Left ventricle myocardium inferior (tissue), 1 donor: ENCODE measurements around the gene INO80B. TPM values are rescaled to one million over a fixed set of nuclear protein-coding genes. Genes with fewer than 3 reads are reported as not detected.

Source experiments
- DNase-seq: peaks from one replicate; pipeline ENCODE4 v3.0.0-alpha.2; 2020
- H3K27ac ChIP-seq: fragments of 200-600 bp; replicated peaks from 2 replicates; pipeline ENCODE4 v1.8.0; 2021
- H3K27me3 ChIP-seq: fragments of 200-600 bp; 2 replicates; pipeline ENCODE4 v1.8.0; 2021; ENCODE audit warnings: low read depth
- H3K36me3 ChIP-seq: fragments of 200-600 bp; 2 replicates; pipeline ENCODE4 v1.8.0; 2021
- H3K4me1 ChIP-seq: fragments of 200-600 bp; 2 replicates; pipeline ENCODE4 v1.8.0; 2021
- H3K4me3 ChIP-seq: fragments of 200-600 bp; 2 replicates; pipeline ENCODE4 v1.8.0; 2021; ENCODE audit warnings: mild to moderate bottlenecking, moderate library complexity
- H3K9me3 ChIP-seq: fragments of 200-600 bp; replicated peaks from 2 replicates; pipeline ENCODE4 v1.8.0; 2021
- intact Hi-C: fragments of 100-400 bp; cut with micrococcal nuclease; formaldehyde crosslinking; loops from one replicate; pipeline ENCODE4 v1.11.0; 2022
- total RNA-seq: library from RNA; stranded (reverse); fragmentation: NEBNext Ultra II Directional; extraction: Animal tissue kit (Norgen Biotek cat#: 25700); gene quantifications from one replicate; pipeline ENCODE4 v1.2.1, GENCODE V29; 2021
- TF ChIP-seq, protein P1 (sequence below): fragments of 200-600 bp; IDR thresholded peaks from 2 replicates; pipeline ENCODE4 v1.8.0; 2021; ENCODE audit warnings: antibody characterized with exemption, mild to moderate bottlenecking, borderline replicate concordance
- donor health status: DM: no; HTN: yes; CAD: no; lungs with severe emphysema.

INO80B gene
- total RNA-seq, 1 donor from 2014 or later, result 19.3 TPM

GRCh38 chr2:74423231-74424095 lies 31.4 kb upstream of the INO80B start:
- H3K36me3 ChIP-seq, result peaks cover 35% of the 10 kb centered on the region
- DNase-seq, result no peak

GRCh38 chr2:74424139-74424992 lies 30.5 kb upstream of the INO80B start:
- H3K27ac ChIP-seq, result no peak overlapping the region
- intact Hi-C loops, result no loop called here
- no peak overlapping the region for H3K4me3 ChIP-seq
- no peaks in the 10 kb centered on the region for H3K9me3 ChIP-seq
- peaks cover 16% of the 10 kb centered on the region for H3K4me1 ChIP-seq
- DNase-seq, result no peak
- peaks cover 44% of the 10 kb centered on the region for H3K36me3 ChIP-seq
- TF ChIP-seq, protein P1, sequence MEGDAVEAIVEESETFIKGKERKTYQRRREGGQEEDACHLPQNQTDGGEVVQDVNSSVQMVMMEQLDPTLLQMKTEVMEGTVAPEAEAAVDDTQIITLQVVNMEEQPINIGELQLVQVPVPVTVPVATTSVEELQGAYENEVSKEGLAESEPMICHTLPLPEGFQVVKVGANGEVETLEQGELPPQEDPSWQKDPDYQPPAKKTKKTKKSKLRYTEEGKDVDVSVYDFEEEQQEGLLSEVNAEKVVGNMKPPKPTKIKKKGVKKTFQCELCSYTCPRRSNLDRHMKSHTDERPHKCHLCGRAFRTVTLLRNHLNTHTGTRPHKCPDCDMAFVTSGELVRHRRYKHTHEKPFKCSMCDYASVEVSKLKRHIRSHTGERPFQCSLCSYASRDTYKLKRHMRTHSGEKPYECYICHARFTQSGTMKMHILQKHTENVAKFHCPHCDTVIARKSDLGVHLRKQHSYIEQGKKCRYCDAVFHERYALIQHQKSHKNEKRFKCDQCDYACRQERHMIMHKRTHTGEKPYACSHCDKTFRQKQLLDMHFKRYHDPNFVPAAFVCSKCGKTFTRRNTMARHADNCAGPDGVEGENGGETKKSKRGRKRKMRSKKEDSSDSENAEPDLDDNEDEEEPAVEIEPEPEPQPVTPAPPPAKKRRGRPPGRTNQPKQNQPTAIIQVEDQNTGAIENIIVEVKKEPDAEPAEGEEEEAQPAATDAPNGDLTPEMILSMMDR, result no peak
- H3K27me3 ChIP-seq, result no peaks in the 10 kb centered on the region

More at GRCh38 chr2:74423231-74424095, 31.4 kb upstream of the INO80B start:
- TF ChIP-seq, protein P1, result no peak
- Histone ChIP-seq H3K9me3 (no peaks in the 10 kb centered on the region), H3K4me1 (peaks cover 23% of the 10 kb centered on the region), H3K27ac (no peak overlapping the region), H3K4me3 (no peak overlapping the region), H3K27me3 (no peaks in the 10 kb centered on the region)
- intact Hi-C loops, result no loop called here

DNA sequence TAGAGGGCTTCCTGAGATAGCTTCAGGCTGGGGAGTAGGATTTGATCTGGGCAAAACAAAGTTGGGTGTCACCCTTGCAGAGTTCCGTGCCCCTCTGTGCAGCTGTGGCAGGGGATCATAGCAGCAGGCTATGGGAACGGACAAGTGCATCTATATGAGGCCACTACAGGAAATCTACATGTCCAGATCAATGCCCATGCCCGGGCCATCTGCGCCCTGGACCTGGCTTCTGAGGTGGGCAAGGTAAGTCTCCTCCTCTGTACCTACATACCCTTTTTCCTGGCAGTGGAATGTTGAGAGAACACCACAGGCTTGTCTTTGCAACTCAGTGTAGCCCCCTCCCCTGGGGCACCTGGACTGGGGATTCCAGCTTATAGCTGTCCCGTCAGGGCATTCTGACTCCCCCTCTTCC lies 29.9 kb upstream of the INO80B start:
- Histone ChIP-seq H3K36me3 (peaks cover 50% of the 10 kb centered on the region), H3K27me3 (no peaks in the 10 kb centered on the region), H3K4me1 (peaks cover 16% of the 10 kb centered on the region), H3K27ac (no peak overlapping the region), H3K9me3 (no peaks in the 10 kb centered on the region), H3K4me3 (no peak overlapping the region)
- TF ChIP-seq, protein P1, result no peak
- no peak for DNase-seq
- intact Hi-C loops, result no loop called here

- peaks cover 55% of the 10 kb centered on the region for H3K36me3 ChIP-seq
These were observed 29.4 kb upstream of the INO80B start for GRCh38 chr2:74425523-74425922.

GRCh38 chr2:74426181-74426758 lies 28.6 kb upstream of the INO80B start:
- Histone ChIP-seq H3K4me3 (no peak overlapping the region), H3K4me1 (peaks cover 10% of the 10 kb centered on the region), H3K27ac (no peak overlapping the region), H3K9me3 (no peaks in the 10 kb centered on the region), H3K27me3 (no peaks in the 10 kb centered on the region), H3K36me3 (peaks cover 63% of the 10 kb centered on the region)
- intact Hi-C loops, result no loop called here
- TF ChIP-seq, protein P1, result no peak
- no peak for DNase-seq

More at GRCh38 chr2:74425523-74425922, 29.4 kb upstream of the INO80B start:
- peaks cover 16% of the 10 kb centered on the region for H3K4me1 ChIP-seq
- no peaks in the 10 kb centered on the region for H3K9me3 ChIP-seq
- H3K27me3 ChIP-seq, result no peaks in the 10 kb centered on the region
- intact Hi-C loops, result no loop called here
- no peak for DNase-seq
- TF ChIP-seq, protein P1, result no peak
- H3K27ac ChIP-seq, result no peak overlapping the region
- no peak overlapping the region for H3K4me3 ChIP-seq
